Dendritic cell treated with granulocyte-macrophage colony-stimulating factor and Interleukin-4, amounts not matched to agents 40 ng/mL and 50 ng/mL, for 4 days (primary cell): ENCODE measurements around the gene ITLN1.
"Not testable (repeated sequence)": the region's sequence is repeated elsewhere in the genome, so short reads cannot be mapped to it uniquely, and the experiment has no call there.

Source experiments
- H3K27ac Mint-ChIP-seq: one replicate; pipeline ENCODE4 v1.8.0; 2022; ENCODE audit warnings: mild to moderate bottlenecking, mixed read lengths
- H3K27me3 Mint-ChIP-seq: one replicate; pipeline ENCODE4 v1.8.0; 2022; ENCODE audit warnings: mild to moderate bottlenecking, mixed read lengths
- H3K36me3 Mint-ChIP-seq: one replicate; pipeline ENCODE4 v1.8.0; 2022; ENCODE audit warnings: low read depth, mixed read lengths
- H3K4me1 Mint-ChIP-seq: one replicate; pipeline ENCODE4 v1.8.0; 2022; ENCODE audit warnings: low read depth, mixed read lengths
- H3K4me3 Mint-ChIP-seq: one replicate; pipeline ENCODE4 v1.8.0; 2022; ENCODE audit warnings: mild to moderate bottlenecking, moderate library complexity, mixed read lengths
- H3K9me3 Mint-ChIP-seq: one replicate; pipeline ENCODE4 v1.8.0; 2022; ENCODE audit warnings: mixed read lengths
- intact Hi-C: fragments of 100-400 bp; cut with micrococcal nuclease; formaldehyde crosslinking; loops from one replicate; pipeline ENCODE4 v1.15.0; 2022

ITLN1 gene

DNA sequence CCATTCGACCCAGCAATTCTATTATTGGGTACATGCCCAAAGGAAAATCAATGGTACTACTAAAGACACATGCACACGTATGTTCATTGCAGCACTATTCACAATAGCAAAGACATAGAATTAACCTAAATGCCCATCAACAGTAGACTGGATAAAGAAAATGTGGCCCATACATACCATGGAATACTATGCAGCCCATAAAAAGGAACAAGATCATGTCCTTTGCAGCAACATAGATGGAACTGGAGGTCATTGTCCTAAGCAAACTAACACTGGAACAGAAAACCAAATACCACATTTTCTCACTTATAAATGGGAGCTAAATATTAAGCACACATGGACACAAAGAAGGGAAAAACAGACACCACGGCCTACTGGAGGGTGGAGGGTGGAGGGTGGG is 15.7 kb upstream of the ITLN1 start:
- H3K9me3 Mint-ChIP-seq, H3K27ac Mint-ChIP-seq, H3K4me1 Mint-ChIP-seq, H3K4me3 Mint-ChIP-seq, H3K36me3 Mint-ChIP-seq: not testable (repeated sequence)
- peaks cover 12% of the 10 kb centered on the region for H3K27me3 Mint-ChIP-seq
- intact Hi-C loops: loop anchor here (10.0 kb wide), 1 partner anchor 74 kb away; no protein-coding TSS in a partner anchor

DNA sequence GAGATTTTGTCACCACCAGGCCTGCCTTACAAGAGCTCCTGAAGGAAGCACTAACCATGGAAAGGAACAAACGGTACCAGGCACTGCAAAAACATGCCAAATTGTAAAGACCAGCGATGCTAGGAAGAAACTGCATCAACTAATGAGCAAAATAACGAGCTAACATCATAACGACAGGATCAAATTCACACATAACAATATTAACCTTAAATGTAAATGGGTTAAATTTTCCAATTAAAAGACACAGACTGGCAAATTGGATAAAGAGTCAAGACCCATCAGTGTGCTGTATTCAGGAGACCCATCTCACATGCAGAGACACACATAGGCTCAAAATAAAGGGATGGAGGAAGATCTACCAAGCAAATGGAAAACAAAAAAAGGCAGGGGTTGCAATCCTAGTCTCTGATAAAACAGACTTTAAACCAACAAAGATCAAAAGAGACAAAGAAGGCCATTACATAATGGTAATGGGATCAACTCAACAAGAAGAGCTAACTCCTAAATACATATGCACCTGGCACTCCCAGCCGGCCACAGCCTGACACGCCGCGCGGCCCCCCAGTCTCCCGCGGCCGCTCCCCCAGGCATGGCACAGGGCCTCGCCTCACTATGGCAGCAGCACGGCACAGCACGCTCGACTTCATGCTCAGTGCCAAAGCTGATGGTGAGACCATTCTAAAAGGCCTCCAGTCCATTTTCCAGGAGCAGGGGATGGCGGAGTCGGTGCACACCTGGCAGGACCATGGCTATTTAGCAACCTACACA is 9.6 kb upstream of the ITLN1 start:
- H3K27ac Mint-ChIP-seq, H3K4me1 Mint-ChIP-seq, intact Hi-C loops, H3K27me3 Mint-ChIP-seq, H3K36me3 Mint-ChIP-seq, H3K4me3 Mint-ChIP-seq: not testable (repeated sequence)
- peaks cover 21% of the 10 kb centered on the region for H3K9me3 Mint-ChIP-seq

GRCh38 chr1:160891474-160891873 is 6.5 kb upstream of the ITLN1 start:
- peaks cover 21% of the 10 kb centered on the region for H3K9me3 Mint-ChIP-seq
- intact Hi-C loops: no loop called here
- peaks cover 9% of the 10 kb centered on the region for H3K4me1 Mint-ChIP-seq
- no peaks in the 10 kb centered on the region for H3K36me3 Mint-ChIP-seq
- no peak overlapping the region for H3K27ac Mint-ChIP-seq
- H3K27me3 Mint-ChIP-seq: peaks cover 3% of the 10 kb centered on the region
- no peak overlapping the region for H3K4me3 Mint-ChIP-seq

DNA sequence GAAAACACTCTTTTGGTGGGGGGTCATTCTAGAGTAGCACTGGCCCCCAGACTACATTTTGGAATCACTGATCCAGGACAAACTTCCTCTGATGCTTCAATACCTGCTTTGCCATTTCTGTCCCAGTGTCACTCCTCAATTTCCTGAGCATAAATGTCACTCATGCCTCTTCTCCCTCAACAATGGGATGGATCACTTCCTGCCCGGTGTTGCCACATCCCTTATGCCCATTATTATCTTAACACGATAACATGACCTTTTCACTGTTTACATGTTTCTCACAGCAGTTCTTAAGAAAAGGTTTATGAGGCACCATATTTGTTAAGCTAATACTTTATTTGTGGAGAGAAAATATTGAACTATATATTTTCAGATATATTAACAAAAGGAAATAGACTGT is 3.9 kb upstream of the ITLN1 start:
- Mint-ChIP-seq H3K27me3 (no peaks in the 10 kb centered on the region), H3K4me3 (no peak overlapping the region), H3K4me1 (peaks cover 22% of the 10 kb centered on the region), H3K9me3 (peaks cover 6% of the 10 kb centered on the region), H3K36me3 (no peaks in the 10 kb centered on the region), H3K27ac (no peak overlapping the region)
- intact Hi-C loops: no loop called here

GRCh38 chr1:160887071-160887470 is 2.1 kb upstream of the ITLN1 start:
- Mint-ChIP-seq H3K4me3 (no peak overlapping the region), H3K9me3 (no peaks in the 10 kb centered on the region), H3K27ac (no peak overlapping the region), H3K4me1 (peaks cover 35% of the 10 kb centered on the region), H3K27me3 (no peaks in the 10 kb centered on the region), H3K36me3 (no peaks in the 10 kb centered on the region)
- intact Hi-C loops: no loop called here

GRCh38 chr1:160884579-160884978 is 401 bp downstream of the ITLN1 start:
- Mint-ChIP-seq H3K36me3 (no peaks in the 10 kb centered on the region), H3K4me1 (peaks cover 60% of the 10 kb centered on the region), H3K9me3 (no peaks in the 10 kb centered on the region), H3K4me3 (no peak overlapping the region), H3K27ac (no peak overlapping the region), H3K27me3 (no peaks in the 10 kb centered on the region)
- intact Hi-C loops: no loop called here

DNA sequence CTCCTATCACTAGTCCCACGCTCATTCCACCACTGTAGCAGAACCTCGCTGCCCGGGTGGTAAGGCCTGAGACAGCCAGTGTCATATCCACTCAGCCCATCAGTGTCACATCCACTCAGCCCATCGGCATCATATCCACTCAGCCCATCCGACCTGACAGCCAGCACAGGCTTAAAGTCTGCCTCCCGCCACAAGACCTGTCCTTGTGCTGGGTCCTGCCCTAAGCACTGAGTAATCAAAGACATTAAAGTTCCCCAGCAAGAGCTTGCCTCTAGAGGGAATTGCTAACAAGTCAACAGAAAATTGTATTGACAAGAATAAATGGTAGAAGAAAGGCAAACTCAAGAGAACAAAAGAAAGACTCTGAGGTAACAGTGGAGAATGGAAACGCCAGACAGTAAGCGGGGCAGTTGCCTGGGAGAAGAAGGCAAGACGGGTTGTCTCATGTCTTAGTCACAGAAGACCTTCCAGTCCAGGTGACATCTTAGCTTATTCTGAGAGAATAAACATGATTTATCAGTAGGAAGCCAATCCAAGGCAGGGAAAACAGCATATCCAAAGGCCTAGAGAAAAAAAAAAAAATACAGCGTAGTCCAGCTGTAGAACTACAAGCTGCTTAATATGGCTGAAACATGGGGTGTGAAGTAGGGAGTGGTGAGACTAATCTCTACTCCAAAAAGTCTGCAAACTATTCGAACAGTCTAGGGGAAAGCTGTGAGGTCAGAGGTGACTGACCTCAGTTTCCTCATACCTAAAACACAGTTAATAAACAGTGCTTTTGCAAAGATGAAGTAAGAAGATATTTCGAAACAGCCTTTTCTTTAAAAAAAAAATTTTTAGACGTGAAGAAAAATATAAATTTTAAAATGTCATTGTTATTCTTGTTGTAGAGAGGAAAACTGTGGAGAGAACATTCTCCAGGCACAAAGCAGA is 1.1 kb downstream of the ITLN1 start:
- intact Hi-C loops: no loop called here
- no peaks in the 10 kb centered on the region for H3K9me3 Mint-ChIP-seq
- no peak overlapping the region for H3K4me3 Mint-ChIP-seq
- peaks cover 60% of the 10 kb centered on the region for H3K4me1 Mint-ChIP-seq
- H3K36me3 Mint-ChIP-seq: no peaks in the 10 kb centered on the region
- no peak overlapping the region for H3K27ac Mint-ChIP-seq
- H3K27me3 Mint-ChIP-seq: no peaks in the 10 kb centered on the region

GRCh38 chr1:160882582-160882981 is 2.4 kb downstream of the ITLN1 start:
- Mint-ChIP-seq H3K36me3 (no peaks in the 10 kb centered on the region), H3K4me3 (no peak overlapping the region), H3K27ac (no peak overlapping the region), H3K4me1 (peaks cover 60% of the 10 kb centered on the region), H3K27me3 (no peaks in the 10 kb centered on the region), H3K9me3 (no peaks in the 10 kb centered on the region)
- intact Hi-C loops: no loop called here

DNA sequence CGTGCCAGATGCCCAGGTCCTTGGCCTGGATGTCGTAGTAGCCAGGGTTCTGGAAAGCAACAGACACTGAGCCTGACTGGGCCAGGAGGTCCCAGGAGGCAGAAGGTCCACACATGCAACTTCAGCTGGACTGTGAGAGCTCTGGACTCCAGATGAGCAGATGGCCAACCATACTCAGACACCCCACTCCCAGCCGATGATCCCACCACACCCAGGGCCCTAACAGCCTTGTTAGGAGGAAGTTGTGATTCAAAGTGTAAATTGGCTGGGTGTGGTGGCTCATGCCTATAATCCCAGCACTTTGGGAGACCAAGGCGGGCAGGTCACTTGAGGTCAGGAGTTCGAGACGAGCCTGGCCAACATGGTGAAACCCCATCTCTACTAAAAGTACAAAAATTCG is 3.7 kb downstream of the ITLN1 start:
- H3K36me3 Mint-ChIP-seq, H3K4me3 Mint-ChIP-seq, H3K27me3 Mint-ChIP-seq, intact Hi-C loops, H3K9me3 Mint-ChIP-seq: not testable (repeated sequence)
- Mint-ChIP-seq H3K4me1 (peaks cover 66% of the 10 kb centered on the region), H3K27ac (peak overlapping the region; percentile 42)

GRCh38 chr1:160880216-160880615 is 4.8 kb downstream of the ITLN1 start:
- intact Hi-C loops: no loop called here
- Mint-ChIP-seq H3K27ac (no peak overlapping the region), H3K4me1 (peaks cover 74% of the 10 kb centered on the region), H3K4me3 (no peak overlapping the region), H3K27me3 (no peaks in the 10 kb centered on the region), H3K9me3 (peaks cover 6% of the 10 kb centered on the region), H3K36me3 (no peaks in the 10 kb centered on the region)

DNA sequence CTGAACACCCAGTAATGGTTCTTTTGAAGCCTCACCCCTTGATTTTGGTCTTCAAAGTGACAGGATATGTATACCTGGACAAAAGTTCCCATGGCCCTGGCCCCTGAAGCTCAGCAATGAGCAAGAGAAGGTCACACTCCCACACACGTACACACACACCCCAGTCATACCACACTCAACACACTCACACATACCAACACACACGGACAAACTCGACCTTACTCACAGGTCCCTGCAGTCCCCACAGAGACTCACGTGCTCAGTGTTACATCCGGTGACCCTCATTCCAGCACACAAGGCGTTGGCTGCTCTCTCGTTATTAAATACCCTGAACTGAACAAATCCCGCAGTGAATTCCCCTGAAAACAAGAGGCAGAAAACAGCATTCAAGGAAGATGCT is 5.9 kb downstream of the ITLN1 start:
- Mint-ChIP-seq H3K9me3 (peaks cover 6% of the 10 kb centered on the region), H3K4me1 (peaks cover 70% of the 10 kb centered on the region), H3K4me3 (no peak overlapping the region), H3K27me3 (no peaks in the 10 kb centered on the region), H3K36me3 (no peaks in the 10 kb centered on the region), H3K27ac (no peak overlapping the region)
- intact Hi-C loops: loop anchor here (5.0 kb wide), 1 partner anchor 42 kb away; no protein-coding TSS in a partner anchor

GRCh38 chr1:160877221-160877620 is 7.8 kb downstream of the ITLN1 start:
- peaks cover 56% of the 10 kb centered on the region for H3K4me1 Mint-ChIP-seq
- no peaks in the 10 kb centered on the region for H3K27me3 Mint-ChIP-seq
- no peaks in the 10 kb centered on the region for H3K36me3 Mint-ChIP-seq
- H3K4me3 Mint-ChIP-seq: no peak overlapping the region
- H3K9me3 Mint-ChIP-seq: peaks cover 6% of the 10 kb centered on the region
- H3K27ac Mint-ChIP-seq: no peak overlapping the region
- intact Hi-C loops: loop anchor here (5.0 kb wide), 1 partner anchor 40 kb away; no protein-coding TSS in a partner anchor

- Mint-ChIP-seq H3K27me3 (no peaks in the 10 kb centered on the region), H3K4me1 (peaks cover 48% of the 10 kb centered on the region), H3K36me3 (no peaks in the 10 kb centered on the region), H3K4me3 (no peak overlapping the region), H3K9me3 (peaks cover 6% of the 10 kb centered on the region), H3K27ac (no peak overlapping the region)
- intact Hi-C loops: loop anchor here (5.0 kb wide), 1 partner anchor 39 kb away; no protein-coding TSS in a partner anchor
Measured at GRCh38 chr1:160876311-160876710, 8.7 kb downstream of the ITLN1 start.

DNA sequence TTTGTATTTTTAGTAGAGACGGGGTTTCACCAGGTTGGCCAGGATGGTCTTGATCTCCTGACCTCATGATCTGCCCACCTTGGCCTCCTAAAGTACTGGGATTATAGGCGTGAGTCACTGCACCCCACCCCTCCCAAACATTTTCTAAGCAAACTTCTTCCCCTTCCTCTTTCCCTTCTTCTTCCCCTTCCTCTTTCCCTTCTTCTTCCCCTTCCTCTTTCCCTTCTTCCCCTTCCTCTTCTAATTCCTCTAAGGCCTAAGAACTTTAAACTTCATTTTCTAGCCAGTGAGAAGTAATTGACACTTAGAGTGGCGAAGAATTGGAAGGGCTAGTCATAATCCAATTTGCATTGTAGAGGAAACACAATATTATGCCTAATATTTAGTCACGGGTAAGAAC is 9.4 kb downstream of the ITLN1 start:
- H3K36me3 Mint-ChIP-seq, H3K27ac Mint-ChIP-seq, H3K4me3 Mint-ChIP-seq, H3K9me3 Mint-ChIP-seq, H3K27me3 Mint-ChIP-seq: not testable (repeated sequence)
- H3K4me1 Mint-ChIP-seq: peaks cover 40% of the 10 kb centered on the region
- intact Hi-C loops: loop anchor here (5.0 kb wide), 1 partner anchor 38 kb away; no protein-coding TSS in a partner anchor
